Mucosa of rectum (tissue), 2 donors: ENCODE measurements around the gene ATP1A4.

Experiments
- H3K27ac ChIP-seq, 2 donors: one replicate each; pipeline ENCODE4 v1.7.0; 2013; ENCODE audit warnings: inconsistent platforms in 2 of 2, low read depth in 2 of 2, low read length in 2 of 2
- H3K27me3 ChIP-seq, 2 donors: one replicate each; pipeline ENCODE4 v1.7.0; 2013; ENCODE audit warnings: low read length in 2 of 2; ENCODE audit not compliant: control insufficient read depth in 2 of 2, insufficient read depth in 2 of 2
- H3K36me3 ChIP-seq, 2 donors: one replicate each; pipeline ENCODE4 v1.7.0; 2013; ENCODE audit warnings: low read length in 2 of 2; ENCODE audit not compliant: control insufficient read depth in 2 of 2, insufficient read depth in 2 of 2
- H3K4me1 ChIP-seq, 2 donors: one replicate each; pipeline ENCODE4 v1.7.0; 2013; ENCODE audit warnings: low read length in 2 of 2, mild to moderate bottlenecking in 1 of 2; ENCODE audit not compliant: control insufficient read depth in 2 of 2, insufficient read depth in 2 of 2
- H3K4me3 ChIP-seq, 2 donors: one replicate each; pipeline ENCODE4 v1.7.0; 2013; ENCODE audit warnings: low read length in 2 of 2
- H3K9ac ChIP-seq, 2 donors: one replicate each; pipeline ENCODE4 v1.7.0; 2013; ENCODE audit warnings: low read length in 2 of 2, low read depth in 1 of 2, mild to moderate bottlenecking in 1 of 2
- H3K9me3 ChIP-seq, 2 donors: one replicate each; pipeline ENCODE4 v1.7.0; 2013; ENCODE audit warnings: low read length in 2 of 2; ENCODE audit not compliant: control insufficient read depth in 2 of 2
- donor health status: healthy.
- donor health status: Normal muscosa, but diverticular disease.

The ATP1A4 gene

GRCh38 chr1:160159846-160160245 is 8.4 kb downstream of the ATP1A4 start:
- H3K9ac ChIP-seq, result no peak overlapping the region
- no peaks in the 10 kb centered on the region for H3K9me3 ChIP-seq
- H3K4me1 ChIP-seq, result no peaks in the 10 kb centered on the region
- no peak overlapping the region for H3K27ac ChIP-seq
- H3K36me3 ChIP-seq, result no peaks in the 10 kb centered on the region
- no peak overlapping the region for H3K4me3 ChIP-seq
- H3K27me3 ChIP-seq, result no peaks in the 10 kb centered on the region

GRCh38 chr1:160161965-160162705 is 10.7 kb downstream of the ATP1A4 start:
- H3K4me1 ChIP-seq, result no peaks in the 10 kb centered on the region
- H3K9me3 ChIP-seq, result no peaks in the 10 kb centered on the region
- no peak overlapping the region for H3K4me3 ChIP-seq
- H3K27ac ChIP-seq, result no peak overlapping the region
- no peaks in the 10 kb centered on the region for H3K36me3 ChIP-seq
- no peak overlapping the region for H3K9ac ChIP-seq
- peaks cover 0 to 2% of the 10 kb centered on the region in 2 donors for H3K27me3 ChIP-seq

DNA sequence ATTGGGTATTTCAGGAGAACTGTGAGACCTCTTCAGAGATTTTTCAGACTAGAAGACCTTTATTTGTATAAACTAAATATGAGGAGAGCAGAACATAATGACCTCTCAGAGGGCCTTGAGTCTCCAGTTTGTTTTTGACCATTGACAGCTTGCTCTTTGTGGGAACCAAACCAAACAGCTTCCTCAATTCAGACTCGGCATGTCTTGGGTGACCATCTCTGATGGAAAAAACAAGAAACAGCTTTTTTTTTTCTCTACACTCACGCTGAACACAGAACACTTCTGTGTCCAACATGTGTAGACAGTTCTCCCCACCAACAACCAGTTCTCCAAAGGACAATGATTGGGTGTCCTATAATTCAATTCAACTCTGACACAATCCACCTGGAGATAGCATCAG is 11.5 kb downstream of the ATP1A4 start:
- no peak overlapping the region for H3K9ac ChIP-seq
- H3K27me3 ChIP-seq, result peaks cover 0 to 2% of the 10 kb centered on the region in 2 donors
- no peaks in the 10 kb centered on the region for H3K36me3 ChIP-seq
- H3K9me3 ChIP-seq, result no peaks in the 10 kb centered on the region
- no peak overlapping the region for H3K4me3 ChIP-seq
- no peak overlapping the region for H3K27ac ChIP-seq
- H3K4me1 ChIP-seq, result no peaks in the 10 kb centered on the region

GRCh38 chr1:160163615-160164014 is 12.2 kb downstream of the ATP1A4 start:
- H3K9ac ChIP-seq, result no peak overlapping the region
- no peaks in the 10 kb centered on the region for H3K36me3 ChIP-seq
- H3K27me3 ChIP-seq, result peaks cover 0 to 2% of the 10 kb centered on the region in 2 donors
- H3K27ac ChIP-seq, result no peak overlapping the region
- no peak overlapping the region for H3K4me3 ChIP-seq
- no peaks in the 10 kb centered on the region for H3K9me3 ChIP-seq
- no peaks in the 10 kb centered on the region for H3K4me1 ChIP-seq

- Histone ChIP-seq H3K9me3 (no peaks in the 10 kb centered on the region), H3K27ac (no peak overlapping the region), H3K4me1 (no peaks in the 10 kb centered on the region), H3K27me3 (peaks cover 0 to 2% of the 10 kb centered on the region in 2 donors), H3K36me3 (no peaks in the 10 kb centered on the region), H3K4me3 (no peak overlapping the region), H3K9ac (no peak overlapping the region)
Measured at GRCh38 chr1:160164121-160164520, 12.7 kb downstream of the ATP1A4 start.

DNA sequence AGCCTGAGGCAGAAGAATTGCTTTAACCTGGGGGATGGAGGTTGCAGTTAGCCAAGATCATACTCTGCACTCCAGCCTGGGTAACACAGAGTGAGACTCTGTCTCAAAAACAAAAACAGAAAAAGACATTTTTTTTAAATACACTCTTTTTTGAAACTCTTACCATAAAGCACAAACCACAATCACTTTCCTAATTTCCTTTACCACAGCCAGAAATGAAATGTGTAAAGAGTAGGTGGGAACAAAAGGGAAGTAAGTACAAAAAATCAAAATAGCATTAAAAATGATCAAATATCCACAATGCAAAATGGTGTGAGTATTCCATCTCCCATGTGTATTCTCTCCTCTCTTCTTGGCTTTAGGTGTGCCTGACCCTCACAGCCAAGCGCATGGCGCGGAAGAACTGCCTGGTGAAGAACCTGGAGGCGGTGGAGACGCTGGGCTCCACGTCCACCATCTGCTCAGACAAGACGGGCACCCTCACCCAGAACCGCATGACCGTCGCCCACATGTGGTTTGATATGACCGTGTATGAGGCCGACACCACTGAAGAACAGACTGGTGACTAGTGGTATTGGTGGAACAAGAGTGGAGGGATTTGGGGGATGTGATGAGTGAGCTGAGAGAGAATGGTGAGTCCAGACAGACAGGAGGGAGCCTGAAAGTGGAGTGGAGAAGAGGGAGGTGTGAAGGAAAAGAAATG is 14.9 kb downstream of the ATP1A4 start:
- H3K27ac ChIP-seq, result no peak overlapping the region
- no peak overlapping the region for H3K4me3 ChIP-seq
- no peaks in the 10 kb centered on the region for H3K36me3 ChIP-seq
- H3K27me3 ChIP-seq, result peaks cover 0 to 2% of the 10 kb centered on the region in 2 donors
- no peaks in the 10 kb centered on the region for H3K9me3 ChIP-seq
- H3K9ac ChIP-seq, result no peak overlapping the region
- H3K4me1 ChIP-seq, result no peaks in the 10 kb centered on the region

- no peak overlapping the region for H3K27ac ChIP-seq
- no peaks in the 10 kb centered on the region for H3K4me1 ChIP-seq
- no peaks in the 10 kb centered on the region for H3K9me3 ChIP-seq
- H3K36me3 ChIP-seq, result no peaks in the 10 kb centered on the region
- H3K27me3 ChIP-seq, result peaks cover 0 to 2% of the 10 kb centered on the region in 2 donors
- H3K9ac ChIP-seq, result no peak overlapping the region
- H3K4me3 ChIP-seq, result no peak overlapping the region
Measured at GRCh38 chr1:160167056-160167455, 15.7 kb downstream of the ATP1A4 start.

GRCh38 chr1:160167580-160167979 is 16.2 kb downstream of the ATP1A4 start:
- no peak overlapping the region for H3K27ac ChIP-seq
- no peak overlapping the region for H3K9ac ChIP-seq
- H3K4me3 ChIP-seq, result no peak overlapping the region
- H3K27me3 ChIP-seq, result peaks cover 0 to 2% of the 10 kb centered on the region in 2 donors
- H3K9me3 ChIP-seq, result no peaks in the 10 kb centered on the region
- H3K4me1 ChIP-seq, result no peaks in the 10 kb centered on the region
- H3K36me3 ChIP-seq, result no peaks in the 10 kb centered on the region

DNA sequence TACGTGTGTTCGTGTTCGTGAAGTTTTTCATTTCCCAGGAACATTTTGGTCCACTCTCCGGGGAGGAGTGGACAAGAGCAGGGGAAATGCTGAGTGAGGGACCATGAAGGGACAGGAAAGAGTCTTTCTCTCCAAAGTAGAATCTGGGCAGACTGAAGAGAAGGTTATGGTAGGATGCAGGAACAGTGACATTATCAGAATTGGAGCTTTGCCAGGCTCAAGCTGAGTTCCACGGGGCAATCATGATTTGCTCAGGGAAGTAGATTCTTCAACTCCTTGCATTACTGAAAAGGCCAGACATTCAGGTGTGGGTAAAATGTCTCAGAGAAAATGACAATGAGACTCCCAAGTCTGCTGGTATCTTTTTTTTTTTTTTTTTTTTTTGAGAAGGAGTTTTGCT is 16.6 kb downstream of the ATP1A4 start:
- no peaks in the 10 kb centered on the region for H3K9me3 ChIP-seq
- H3K4me3 ChIP-seq, result no peak overlapping the region
- H3K27ac ChIP-seq, result no peak overlapping the region
- H3K36me3 ChIP-seq, result no peaks in the 10 kb centered on the region
- H3K9ac ChIP-seq, result no peak overlapping the region
- peaks cover 0 to 2% of the 10 kb centered on the region in 2 donors for H3K27me3 ChIP-seq
- no peaks in the 10 kb centered on the region for H3K4me1 ChIP-seq

- Histone ChIP-seq H3K36me3 (no peaks in the 10 kb centered on the region), H3K4me1 (no peaks in the 10 kb centered on the region), H3K27ac (no peak overlapping the region), H3K9ac (no peak overlapping the region), H3K9me3 (no peaks in the 10 kb centered on the region), H3K27me3 (peaks cover 0 to 2% of the 10 kb centered on the region in 2 donors), H3K4me3 (no peak overlapping the region)
Measured at GRCh38 chr1:160168609-160169369, 17.4 kb downstream of the ATP1A4 start.
